OCI-LY3 (cell line): ENCODE data around the gene MAP3K3.

Experiments used
- H2AFZ ChIP-seq: fragments of 200-600, 300-600 bp; shearing (Covaris generic); 2 replicates; pipeline ENCODE4 v1.6.0; 2014; ENCODE audit warnings: antibody characterized with exemption, low read depth, low read length
- H3K27ac ChIP-seq: fragments of 200-600, 300-600 bp; sonication (generic); 2 replicates; pipeline ENCODE4 v1.5.1; 2014; ENCODE audit warnings: mild to moderate bottlenecking, low read length, moderate library complexity, mixed read lengths
- H3K27me3 ChIP-seq: fragments of 200-600, 300-600 bp; sonication (generic); 2 replicates; pipeline ENCODE4 v1.6.1; 2014; ENCODE audit warnings: low read depth, low read length, mixed read lengths
- H3K36me3 ChIP-seq: fragments of 200-600, 300-600 bp; sonication (generic); replicated peaks from 2 replicates; pipeline ENCODE3; 2014; ENCODE audit warnings: low read depth, low read length, mixed read lengths
- H3K4me1 ChIP-seq: fragments of 300-600, 200-600 bp; sonication (generic); 2 replicates; pipeline ENCODE4 v1.6.1; 2014; ENCODE audit warnings: low read length, mixed read lengths
- H3K4me2 ChIP-seq: fragments of 200-600, 300-600 bp; sonication (generic); 2 replicates; pipeline ENCODE4 v1.6.1; 2014; ENCODE audit warnings: low read length, mixed read lengths
- H3K4me3 ChIP-seq: fragments of 300-600, 200-600 bp; sonication (generic); 2 replicates; pipeline ENCODE4 v1.5.1; 2014; ENCODE audit warnings: antibody characterized with exemption, mild to moderate bottlenecking, low read length, moderate library complexity
- H3K79me2 ChIP-seq: fragments of 300-600, 200-600 bp; shearing (Covaris generic); 2 replicates; pipeline ENCODE4 v1.6.1; 2014; ENCODE audit warnings: mild to moderate bottlenecking, low read length, mixed read lengths
- H3K9ac ChIP-seq: fragments of 300-600, 200-600 bp; shearing (Covaris generic); 2 replicates; pipeline ENCODE4 v1.6.0; 2014; ENCODE audit warnings: mild to moderate bottlenecking, low read length, moderate library complexity
- H3K9me3 ChIP-seq: fragments of 200-600, 300-600 bp; shearing (Covaris generic); 2 replicates; pipeline ENCODE4 v1.6.1; 2014; ENCODE audit warnings: low read length, mixed read lengths; ENCODE audit not compliant: insufficient read depth
- H4K20me1 ChIP-seq: fragments of 200-600, 300-600 bp; sonication (generic); 2 replicates; pipeline ENCODE4 v1.6.1; 2016; ENCODE audit warnings: low read length, mixed read lengths; ENCODE audit not compliant: insufficient read depth
- CTCF ChIP-seq: fragments of 200-600, 300-600 bp; sonication (generic); IDR thresholded peaks from 2 replicates; pipeline ENCODE4 v1.5.1; 2014; ENCODE audit warnings: antibody characterized with exemption, low read length, low read depth
- EZH2phosphoT487 ChIP-seq: fragments of 200-600 bp; shearing (Covaris generic); IDR thresholded peaks from 2 replicates; pipeline ENCODE4 v1.6.1; 2018; ENCODE audit warnings: antibody characterized with exemption, mixed run types, low read depth

The MAP3K3 gene

GRCh38 chr17:63698381-63698885, 76.2 kb downstream of the MAP3K3 start:
- peaks cover 58% of the 10 kb centered on the region for H3K4me1 ChIP-seq
- peak overlapping the region; percentile 97 for H3K4me3 ChIP-seq
- H3K27me3 ChIP-seq: no peaks in the 10 kb centered on the region
- H3K4me2 ChIP-seq: peak overlapping the region; percentile 99
- peaks cover 43% of the 10 kb centered on the region for H3K36me3 ChIP-seq
- H3K9me3 ChIP-seq: peaks cover 8% of the 10 kb centered on the region; the same call in 1 of the 2 replicates
- no peak for TF ChIP-seq EZH2phosphoT487
- no peak for TF ChIP-seq CTCF
- peaks cover 29% of the 10 kb centered on the region for H3K79me2 ChIP-seq
- H3K27ac ChIP-seq: peak overlapping the region; percentile 91
- H2AFZ ChIP-seq: no peak overlapping the region
- peaks cover 10% of the 10 kb centered on the region; the same call in 1 of the 2 replicates for H4K20me1 ChIP-seq
- peak overlapping the region; percentile 99 for H3K9ac ChIP-seq

GRCh38 chr17:63698886-63699637, 76.8 kb downstream of the MAP3K3 start:
- Histone ChIP-seq H3K27me3 (no peaks in the 10 kb centered on the region), H3K9ac (peak overlapping the region; percentile 99), H3K27ac (peak overlapping the region; percentile 91), H2AFZ (no peak overlapping the region), H3K36me3 (peaks cover 43% of the 10 kb centered on the region), H3K9me3 (peaks cover 8% of the 10 kb centered on the region; the same call in 1 of the 2 replicates), H3K4me2 (peak overlapping the region; percentile 99), H3K4me1 (peaks cover 58% of the 10 kb centered on the region), H3K4me3 (peak overlapping the region; percentile 97), H3K79me2 (peaks cover 29% of the 10 kb centered on the region), H4K20me1 (peaks cover 10% of the 10 kb centered on the region; the same call in 1 of the 2 replicates)
- TF ChIP-seq EZH2phosphoT487: no peak

DNA sequence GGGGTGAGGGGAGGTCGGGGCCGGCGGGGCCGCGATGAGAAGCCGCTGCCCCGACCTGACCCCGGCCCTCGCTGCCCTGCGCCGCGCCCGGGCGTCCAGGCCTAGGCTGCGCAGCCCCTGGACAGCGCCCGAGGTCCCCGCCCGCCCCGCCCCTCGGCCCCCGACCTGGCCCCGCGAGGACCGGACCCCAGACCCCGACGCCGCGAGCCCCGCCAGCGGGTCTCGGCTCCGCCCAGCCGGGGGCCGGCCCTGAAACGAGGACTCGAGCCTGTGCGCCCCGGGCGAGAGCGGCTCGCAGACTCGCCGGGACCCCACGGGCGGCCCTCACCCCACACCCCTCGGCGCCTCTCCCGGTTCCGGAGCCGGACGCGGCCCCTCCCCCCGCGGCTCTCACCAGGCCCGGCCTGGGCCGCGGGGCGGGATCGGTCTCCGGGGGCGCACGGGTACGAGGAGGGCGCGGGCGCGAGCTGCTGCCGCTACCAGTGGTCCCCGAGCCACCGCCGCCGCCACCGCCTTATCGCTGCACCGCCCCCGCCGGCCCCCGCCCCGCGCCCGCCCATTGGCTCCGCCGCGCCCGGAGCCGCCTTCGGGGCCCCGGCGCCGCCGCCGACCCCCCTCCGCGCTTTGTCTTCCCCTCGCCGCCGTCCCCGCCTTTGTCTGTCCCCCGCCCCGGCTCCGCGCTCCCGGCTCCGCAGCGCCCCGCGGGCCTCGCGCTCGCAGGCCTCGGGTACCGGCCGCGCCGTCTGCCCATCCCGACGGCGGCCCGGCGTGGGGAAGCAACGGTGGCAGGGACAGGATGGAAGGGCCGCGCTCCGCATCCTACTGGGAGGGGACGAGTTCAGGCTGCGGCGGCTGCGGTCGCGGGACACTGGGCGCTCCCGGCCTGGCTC, 77.7 kb downstream of the MAP3K3 start, which contains the start of gene LIMD2:
Gene LIMD2, minus strand, starts transcription at position 488 of the 890 bp plus-strand sequence. CDS start 827 bp downstream, outside the sequence.
- Histone ChIP-seq H3K27ac (peak within 1 kb of the TSS; percentile 91), H3K27me3 (no peaks in the 10 kb centered on the region), H4K20me1 (peaks cover 10% of the 10 kb centered on the region; the same call in 1 of the 2 replicates), H3K4me1 (peaks cover 56% of the 10 kb centered on the region), H3K4me2 (peak within 1 kb of the TSS; percentile 99), H3K9ac (peak within 1 kb of the TSS; percentile 99), H2AFZ (no peak within 1 kb of the TSS), H3K79me2 (peaks cover 29% of the 10 kb centered on the region), H3K36me3 (peaks cover 47% of the 10 kb centered on the region), H3K9me3 (peaks cover 8% of the 10 kb centered on the region; the same call in 1 of the 2 replicates), H3K4me3 (peak within 1 kb of the TSS; percentile 97)
- TF ChIP-seq CTCF: no peak
- TF ChIP-seq EZH2phosphoT487: no peak

GRCh38 chr17:63700528-63701455, 78.6 kb downstream of the MAP3K3 start:
- Histone ChIP-seq H3K27ac (peak overlapping the region; percentile 91), H3K36me3 (peaks cover 44% of the 10 kb centered on the region), H4K20me1 (peaks cover 10% of the 10 kb centered on the region; the same call in 1 of the 2 replicates), H3K79me2 (peaks cover 29% of the 10 kb centered on the region), H3K9me3 (peaks cover 8% of the 10 kb centered on the region; the same call in 1 of the 2 replicates), H3K9ac (peak overlapping the region; percentile 99), H3K4me1 (peaks cover 47% of the 10 kb centered on the region), H3K4me2 (peak overlapping the region; percentile 67), H3K4me3 (peak overlapping the region; percentile 97), H2AFZ (no peak overlapping the region), H3K27me3 (no peaks in the 10 kb centered on the region)
- TF ChIP-seq EZH2phosphoT487 (no peak), CTCF (no peak; the same call in 1 of the 2 replicates)
